ENCODE measurements around the gene MARCKS.

- TF ChIP-seq POLR2A (IDR thresholded peaks at IDR 0.05; ENCODE audit: low read length): no peak
- no peak for TF ChIP-seq GATA1 (IDR thresholded peaks at IDR 0.05; ENCODE audit: low read depth, low read length)
These were observed 32.3 kb upstream of the MARCKS start for GRCh38 chr6:113824866-113825265.
